Epidermal melanocyte (primary cell): ENCODE data around the gene SLC2A6.

ENCODE experiments used
- DNase-seq: peaks from one replicate; pipeline ENCODE4 v3.0.0; 2011; ENCODE audit warnings: low spot score; ENCODE audit not compliant: insufficient read length

Gene SLC2A6

DNA sequence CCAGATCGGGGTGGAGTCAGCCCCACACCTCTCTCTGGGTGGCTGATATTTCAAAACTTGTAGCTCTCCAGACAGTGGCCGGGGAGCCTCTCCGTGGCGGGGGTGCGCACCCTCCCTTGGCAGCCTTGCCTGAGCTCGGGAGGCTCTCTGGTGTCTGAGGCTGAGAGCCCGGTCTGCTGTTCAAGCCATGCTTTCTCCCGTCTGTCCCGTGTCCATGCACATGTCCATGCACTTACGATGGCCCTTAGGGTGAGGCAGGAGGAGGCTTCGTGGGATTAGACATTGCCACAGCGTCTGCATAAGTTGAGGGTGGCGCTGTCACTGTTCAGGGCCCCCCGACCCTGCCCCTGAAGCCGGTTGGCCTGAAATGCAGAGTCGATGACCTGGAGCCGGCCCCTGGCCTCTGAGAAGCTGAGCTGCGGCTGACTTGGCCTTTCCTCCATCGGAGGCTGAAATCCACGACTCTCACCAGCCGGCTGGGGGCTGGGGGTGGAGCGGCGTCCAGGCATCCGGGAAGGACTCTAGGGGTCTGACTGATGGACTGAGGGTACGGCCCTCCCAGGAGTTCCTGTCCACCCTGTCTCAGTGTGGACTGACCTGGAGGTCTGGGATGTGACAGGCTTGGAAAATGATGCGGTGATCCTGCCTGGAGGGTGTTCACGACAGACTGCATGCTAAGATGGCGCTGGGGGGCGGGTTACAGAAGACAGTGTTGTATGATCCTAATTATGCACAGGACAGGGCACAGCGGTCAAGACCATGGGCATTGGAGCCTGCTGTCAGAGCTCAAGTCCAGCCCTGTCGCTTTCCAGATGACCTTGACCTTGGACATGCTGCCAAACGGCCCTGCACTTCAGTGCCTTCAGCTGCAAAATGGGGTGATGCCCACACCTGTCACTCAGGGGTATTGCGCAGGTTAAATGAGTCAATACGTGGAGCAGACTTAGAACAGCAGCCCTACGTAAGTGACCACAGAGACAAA, 18.3 kb upstream of the SLC2A6 start:
- DNase-seq, result no peak

DNA sequence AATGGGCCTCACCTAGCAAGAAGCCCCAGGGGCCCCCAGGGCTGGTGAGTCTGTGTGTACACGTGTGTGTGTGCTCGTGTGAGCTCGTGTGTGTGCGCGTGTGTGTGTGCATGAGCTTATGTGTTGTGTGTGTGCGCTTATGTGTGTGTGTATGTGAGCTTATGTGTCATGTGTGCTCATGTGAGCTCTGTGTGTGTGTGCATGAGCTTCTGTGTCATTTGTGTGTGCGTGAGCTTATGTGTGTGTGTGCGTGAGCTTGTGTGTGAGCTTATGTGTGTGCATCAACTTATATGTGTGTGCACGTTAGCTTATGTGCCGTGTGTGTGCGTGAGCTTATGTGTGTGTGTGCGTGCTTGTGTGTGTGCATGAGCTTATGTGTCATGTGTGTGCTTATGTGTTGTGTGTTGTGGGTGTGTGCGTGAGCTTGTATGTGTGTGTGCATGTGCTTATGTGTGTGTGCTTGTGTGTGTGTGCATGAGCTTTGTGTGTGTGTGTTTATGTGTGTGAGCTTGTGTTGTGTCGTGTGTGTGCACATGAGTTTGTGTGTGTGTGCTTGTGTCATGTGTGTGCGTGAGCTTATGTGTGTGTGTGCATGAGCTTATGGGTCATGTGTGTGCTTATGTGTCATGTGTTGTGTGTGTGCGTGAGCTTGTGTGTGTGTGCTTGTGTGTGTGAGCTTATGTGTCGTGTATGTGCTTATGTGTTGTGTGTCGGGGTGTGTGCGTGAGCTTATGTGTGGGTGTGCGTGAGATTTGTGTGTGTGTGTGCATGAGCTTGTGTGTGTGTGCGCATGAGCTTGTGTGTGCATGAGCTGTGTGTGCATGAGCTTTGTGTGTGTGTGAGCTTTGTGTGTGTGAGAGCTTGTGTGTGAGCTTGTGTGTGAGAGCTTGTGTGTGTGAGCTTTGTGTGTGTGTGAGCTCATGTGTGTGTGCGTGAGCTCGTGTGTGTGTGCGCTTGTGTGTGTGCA, 16.7 kb upstream of the SLC2A6 start:
- DNase-seq, result no peak

DNA sequence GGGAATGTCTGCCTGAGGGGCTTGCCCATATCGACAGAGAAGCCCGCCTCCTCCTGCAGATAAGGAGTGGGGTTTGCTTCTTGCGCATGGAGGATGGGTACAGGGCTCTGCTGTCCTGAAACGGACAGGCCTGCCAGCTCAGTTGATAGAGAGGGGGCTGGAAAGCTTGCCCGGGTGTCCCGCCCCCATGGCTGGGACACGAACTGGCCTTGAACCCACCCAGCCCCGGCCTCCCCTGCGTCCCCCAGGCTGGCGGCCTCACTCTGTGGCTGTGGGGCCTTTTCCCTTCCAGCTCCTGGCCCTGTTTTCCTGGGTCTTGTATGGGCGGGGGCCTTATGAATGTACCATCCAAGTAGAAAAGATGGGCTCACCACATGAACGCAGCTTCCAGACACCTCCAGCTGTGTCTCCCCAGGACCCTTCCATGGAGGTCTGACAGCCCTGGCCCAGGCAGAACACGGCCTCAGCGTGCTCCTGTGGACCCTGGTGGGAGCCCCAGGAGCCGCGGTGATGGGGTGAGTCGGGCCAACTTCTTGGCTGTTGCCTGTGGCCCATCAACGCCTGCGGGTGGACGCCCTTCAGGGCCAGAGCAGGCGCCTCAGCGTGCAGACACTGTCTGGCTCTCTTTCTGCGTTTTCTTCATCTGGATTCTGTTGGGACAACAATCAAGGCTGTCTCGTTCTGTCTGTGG, 15.9 kb upstream of the SLC2A6 start:
- DNase-seq, result no peak

DNA sequence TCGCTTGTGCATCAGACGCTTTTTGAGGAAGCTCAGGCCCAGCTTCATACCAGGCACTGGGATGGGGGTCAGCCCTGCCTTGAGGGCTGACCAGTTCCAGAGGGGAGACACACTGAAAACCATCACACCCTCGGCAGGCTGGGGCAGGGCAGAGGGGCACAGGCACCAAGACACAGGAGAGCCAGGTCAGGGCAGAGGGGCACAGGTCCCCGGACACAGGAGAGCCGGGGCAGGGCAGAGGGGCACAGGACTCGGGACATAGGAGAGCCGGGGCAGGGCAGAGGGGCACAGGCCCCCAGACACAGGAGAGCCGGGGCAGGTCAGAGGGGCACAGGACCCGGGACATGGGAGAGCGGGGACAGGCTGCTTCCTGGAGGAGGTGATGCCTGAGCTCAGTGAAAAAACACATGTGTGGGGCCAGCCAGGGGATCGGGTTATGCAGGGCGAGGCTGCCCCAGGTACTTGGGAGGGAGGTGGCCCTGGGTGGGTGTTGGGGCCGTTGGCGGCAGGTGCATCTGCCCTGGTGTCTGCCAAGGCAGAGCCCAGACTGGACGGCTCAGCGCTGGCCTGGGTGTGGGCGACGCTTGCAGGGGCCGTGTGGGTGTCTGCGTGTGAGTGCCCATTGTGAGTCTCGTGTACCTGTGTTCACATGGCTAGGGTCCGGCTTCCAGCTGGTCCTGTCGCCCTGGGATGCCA, 15.1 kb upstream of the SLC2A6 start:
- no peak for DNase-seq

DNA sequence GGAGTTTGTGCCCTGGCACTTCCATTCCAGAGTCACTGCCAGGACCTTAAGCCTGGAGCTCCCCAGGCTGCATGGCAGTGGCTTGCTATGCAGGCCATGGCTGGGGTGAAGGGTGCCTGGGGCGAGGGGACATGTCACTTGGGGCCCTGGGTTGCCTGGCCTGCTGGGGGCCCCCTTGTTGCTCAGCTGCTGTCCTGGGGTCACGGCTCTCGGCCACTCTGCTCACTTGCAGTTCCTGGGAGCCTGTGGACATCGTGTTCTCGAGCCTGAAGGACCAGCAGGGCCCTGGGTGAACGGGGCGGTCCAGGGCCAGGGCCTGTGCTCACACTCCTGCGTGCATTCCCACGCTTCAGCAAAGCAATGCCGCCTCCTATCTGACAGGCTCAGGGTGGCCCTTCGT, 14.5 kb upstream of the SLC2A6 start:
- no peak for DNase-seq

DNA sequence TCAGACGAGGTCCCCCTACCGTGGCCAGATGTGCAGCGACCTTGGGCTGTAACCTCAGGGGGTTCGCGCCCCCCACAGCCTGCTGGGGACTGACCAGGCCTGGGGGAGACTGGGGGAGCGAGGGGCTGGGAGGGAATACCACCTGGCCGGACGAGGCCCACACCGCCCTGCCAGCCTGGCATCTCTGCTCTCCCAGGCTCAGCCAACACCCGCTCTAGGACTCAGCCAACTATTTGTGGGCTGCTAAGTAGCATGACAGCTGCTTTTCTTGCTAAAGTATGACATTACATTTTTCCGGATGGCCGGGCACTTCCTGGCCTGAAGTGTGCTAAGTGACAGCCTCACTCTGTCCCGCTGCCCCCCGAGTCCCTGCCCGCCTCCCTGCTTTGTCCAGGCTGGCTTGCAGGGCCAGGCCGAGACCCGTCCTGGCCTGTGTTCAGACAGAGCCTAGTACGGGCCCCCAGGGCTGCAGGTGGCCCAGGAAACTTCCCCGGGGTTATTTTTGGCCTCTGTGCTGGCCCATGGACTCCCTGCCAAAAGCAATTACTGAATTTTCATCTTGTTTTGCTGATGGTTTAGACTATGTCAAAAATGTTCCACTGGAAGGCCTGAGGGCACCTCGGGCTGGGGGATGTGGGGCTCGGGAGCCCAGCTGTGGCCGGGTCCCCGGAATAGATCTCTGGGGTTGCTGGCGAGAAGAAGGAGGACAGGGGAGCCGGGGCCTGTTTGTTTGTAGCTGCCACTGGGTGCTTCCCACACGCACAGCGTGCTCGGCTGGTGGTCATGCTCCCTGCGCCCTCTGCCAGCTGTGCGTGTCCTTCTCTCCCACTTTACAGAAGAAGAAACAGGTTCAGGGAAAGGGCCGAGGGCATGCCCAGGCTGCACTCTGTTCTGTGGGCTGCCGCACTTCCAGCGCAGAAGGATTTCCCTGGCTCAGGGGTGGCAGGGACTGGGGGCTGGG, 13.4 kb upstream of the SLC2A6 start:
- no peak for DNase-seq

DNA sequence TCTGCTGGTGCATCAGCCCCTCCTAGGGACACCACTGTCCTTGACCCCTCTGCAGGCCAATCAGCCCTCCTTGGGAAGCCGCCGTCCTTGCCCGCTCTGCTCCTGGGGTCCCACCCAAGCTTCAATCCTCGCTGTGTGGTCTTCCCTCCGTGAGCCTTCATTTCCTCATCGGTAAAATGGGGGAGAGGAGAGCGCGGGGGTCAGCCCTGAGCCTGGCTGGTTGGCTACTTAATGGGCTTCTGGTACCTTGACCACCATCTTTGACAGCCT, 12.7 kb upstream of the SLC2A6 start:
- no peak for DNase-seq

DNA sequence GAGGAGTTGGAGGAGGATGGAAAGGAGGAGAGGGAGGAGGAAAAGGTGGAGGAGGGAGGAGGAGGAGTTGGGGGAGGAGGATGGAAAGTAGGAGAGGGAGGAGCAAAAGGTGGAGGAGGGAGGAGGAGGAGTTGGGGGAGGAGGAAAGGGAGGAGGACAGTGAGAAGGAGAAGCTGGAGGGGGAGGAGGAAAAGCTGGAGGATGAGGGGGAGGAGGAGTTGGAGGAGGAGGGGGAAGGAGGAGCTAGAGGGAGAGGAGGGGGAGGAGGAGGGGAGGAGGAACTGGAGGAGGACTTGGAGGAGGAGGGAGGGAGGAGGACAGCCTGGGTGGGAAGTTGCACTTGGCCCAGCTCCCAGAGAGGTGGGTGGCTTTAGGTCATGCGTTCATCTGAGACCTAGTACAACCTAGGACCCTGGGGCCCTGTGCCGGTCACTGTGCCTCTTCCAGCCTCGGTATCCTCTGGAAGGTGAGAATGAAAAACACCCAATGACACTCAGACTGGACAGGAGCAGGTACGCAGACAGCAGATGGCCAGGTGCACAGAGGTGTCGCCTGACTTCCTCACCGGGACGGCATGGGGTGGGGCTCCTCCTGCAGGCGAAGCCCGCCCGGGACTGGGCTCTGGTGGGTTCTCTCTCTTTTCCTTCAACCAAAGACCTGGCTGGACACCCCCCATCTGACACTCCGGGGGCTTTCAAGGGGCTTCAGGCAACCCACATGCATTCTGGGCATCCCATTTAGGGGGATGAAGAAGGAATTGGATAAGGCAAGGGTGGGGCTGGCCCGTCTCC, 12.2 kb upstream of the SLC2A6 start:
- no peak for DNase-seq

DNA sequence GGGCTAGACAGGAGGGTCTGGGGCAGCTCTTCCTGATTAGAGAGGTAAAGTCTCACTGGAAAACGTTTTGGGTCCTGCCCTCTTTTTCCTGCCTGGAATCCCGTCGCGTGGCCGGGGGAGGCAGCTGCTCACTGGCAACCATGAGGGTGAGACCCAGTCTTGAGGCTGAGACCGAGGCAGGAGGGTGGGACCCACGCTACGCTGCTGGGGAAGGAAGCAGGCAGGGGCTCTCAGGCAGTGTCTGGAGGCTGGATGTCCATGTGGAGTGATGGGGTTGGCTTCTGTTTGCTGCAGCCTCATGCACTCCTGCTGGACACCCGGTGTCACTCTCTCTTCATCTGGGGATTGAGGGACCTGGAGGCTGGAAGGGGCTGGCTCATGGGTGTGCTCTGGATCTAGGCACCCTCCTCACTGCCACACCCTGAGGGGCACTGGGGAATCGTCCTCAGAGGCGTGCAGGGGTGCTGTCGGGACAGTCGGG, 11.3 kb upstream of the SLC2A6 start:
- no peak for DNase-seq

DNA sequence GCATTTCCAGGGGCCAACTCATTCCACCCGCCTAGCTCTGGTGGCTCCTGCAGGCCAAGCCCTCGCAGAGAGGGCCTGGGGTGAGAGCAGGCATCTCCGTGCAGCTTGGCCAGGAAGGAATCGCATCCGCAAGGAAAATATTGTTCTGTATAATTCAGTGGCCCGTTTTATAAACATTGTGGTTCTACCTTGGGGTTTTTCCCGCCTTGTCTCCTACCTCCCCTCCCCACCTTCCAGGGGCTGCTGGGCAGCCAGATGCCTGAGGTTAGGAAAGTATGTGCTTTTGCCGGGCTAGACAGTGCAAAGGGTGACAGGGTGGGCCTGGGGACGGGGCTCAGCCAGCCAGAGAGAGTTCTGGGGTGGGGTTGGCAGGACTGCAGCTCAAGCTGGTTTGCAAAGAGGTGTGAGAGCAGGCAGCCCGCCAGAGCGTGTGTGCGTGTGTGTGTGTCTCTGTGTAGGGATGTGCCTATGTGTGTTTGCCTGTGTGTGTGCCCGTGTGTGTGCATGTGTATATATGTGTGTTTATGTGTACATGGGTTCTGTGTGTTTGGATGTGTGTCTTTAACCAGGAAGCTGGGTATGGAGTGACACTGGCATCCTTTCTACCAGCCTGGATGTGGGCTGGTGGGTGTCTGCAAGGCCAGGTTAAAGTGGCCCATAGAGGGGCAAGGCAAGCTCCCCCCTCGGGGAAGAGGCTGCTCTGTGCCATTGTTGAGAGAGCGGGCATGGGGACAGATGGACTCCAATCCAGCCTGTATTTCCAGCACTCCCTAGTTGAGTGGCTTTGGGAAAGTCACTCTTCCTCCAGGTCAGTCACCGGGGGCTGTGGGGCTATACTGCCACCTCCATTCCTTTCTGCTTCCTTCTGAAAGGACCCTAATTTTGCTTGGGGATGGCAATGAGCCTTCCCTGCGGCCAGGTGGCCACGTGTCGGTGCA, 10.6 kb upstream of the SLC2A6 start:
- no peak for DNase-seq

DNA sequence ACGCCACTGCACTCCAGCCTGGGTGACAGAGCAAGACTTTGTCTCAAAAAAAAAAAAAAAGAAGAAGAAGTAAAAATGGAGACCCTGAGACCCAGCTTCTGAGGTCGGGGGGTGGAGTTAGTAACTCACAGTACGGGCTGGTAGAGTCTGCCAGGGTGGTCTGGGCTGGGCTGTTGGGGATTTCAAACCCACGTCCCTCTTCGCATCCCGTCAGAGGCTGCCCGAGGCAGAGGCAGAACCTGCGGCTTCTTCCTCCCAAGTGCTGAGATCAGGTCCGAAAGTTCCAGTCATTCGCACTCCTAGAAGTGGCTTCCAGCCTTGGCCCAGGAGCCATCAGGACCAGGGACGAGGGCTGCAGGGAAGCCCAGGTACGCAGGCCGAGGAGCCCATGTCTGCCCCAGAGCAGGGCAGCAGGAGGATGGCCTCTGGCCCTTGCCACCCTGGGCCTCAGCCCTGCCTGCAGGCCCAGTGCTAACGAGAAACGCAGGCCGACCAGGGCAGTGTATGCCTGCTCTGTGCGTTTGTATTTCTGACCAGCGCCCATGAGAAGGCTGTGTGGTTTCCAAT, 9.9 kb upstream of the SLC2A6 start:
- no peak for DNase-seq

DNA sequence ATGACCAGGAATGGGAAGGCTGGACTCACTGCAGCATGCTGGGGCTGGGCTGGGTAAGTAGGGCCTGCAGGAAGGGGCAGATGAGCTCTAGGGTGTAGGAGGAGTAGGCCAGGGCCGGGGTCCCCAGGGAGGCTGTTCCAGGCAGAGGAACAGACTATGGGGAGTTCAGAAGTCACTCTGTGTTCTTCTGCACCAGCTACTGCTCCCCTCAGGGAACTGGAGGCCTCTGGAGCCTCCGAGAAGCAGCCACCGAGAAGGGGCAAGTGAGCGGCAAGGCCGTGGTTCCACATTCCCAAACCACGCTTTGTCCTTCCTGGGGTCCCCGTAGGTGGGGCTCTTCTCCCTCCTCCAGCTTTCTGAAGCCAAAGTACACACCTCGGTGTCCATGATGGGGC, 8.4 kb upstream of the SLC2A6 start:
- DNase-seq, result no peak

DNA sequence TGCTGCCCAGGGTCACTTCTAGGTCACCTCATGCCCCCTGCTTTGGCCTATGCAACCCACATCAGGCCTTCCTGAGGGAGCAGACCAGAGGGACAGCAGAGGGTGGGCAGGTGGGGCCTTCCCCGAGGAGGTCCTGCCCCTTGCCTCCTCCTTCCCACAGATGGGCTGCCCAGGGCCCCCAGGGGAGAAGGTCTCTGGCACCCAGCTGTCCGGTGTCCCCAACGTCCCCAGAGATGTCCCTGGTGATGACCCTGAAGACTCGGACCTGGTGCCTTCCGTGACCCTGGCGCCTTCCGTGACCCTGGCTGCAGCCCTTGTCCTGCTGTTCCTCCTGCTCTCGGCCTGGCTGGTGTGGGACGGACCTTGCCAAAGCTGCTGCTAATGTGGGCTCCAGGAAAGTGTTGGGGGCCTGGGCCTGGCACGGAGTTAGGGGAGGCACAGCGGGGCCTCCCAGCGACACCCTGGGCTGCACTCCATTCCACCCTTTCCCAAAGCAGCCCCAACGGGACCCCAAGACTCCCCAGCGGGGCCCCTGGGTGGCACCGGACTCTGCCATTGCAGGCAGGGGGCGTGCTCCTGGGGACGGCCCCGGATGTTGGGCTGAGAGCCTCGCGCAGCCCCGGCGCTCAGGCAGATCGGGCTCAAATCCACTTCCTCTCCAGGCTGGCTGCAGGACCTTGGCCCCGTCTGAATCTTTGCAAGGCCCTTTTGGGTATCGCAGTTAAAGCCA, 6.8 kb upstream of the SLC2A6 start:
- DNase-seq, result no peak

DNA sequence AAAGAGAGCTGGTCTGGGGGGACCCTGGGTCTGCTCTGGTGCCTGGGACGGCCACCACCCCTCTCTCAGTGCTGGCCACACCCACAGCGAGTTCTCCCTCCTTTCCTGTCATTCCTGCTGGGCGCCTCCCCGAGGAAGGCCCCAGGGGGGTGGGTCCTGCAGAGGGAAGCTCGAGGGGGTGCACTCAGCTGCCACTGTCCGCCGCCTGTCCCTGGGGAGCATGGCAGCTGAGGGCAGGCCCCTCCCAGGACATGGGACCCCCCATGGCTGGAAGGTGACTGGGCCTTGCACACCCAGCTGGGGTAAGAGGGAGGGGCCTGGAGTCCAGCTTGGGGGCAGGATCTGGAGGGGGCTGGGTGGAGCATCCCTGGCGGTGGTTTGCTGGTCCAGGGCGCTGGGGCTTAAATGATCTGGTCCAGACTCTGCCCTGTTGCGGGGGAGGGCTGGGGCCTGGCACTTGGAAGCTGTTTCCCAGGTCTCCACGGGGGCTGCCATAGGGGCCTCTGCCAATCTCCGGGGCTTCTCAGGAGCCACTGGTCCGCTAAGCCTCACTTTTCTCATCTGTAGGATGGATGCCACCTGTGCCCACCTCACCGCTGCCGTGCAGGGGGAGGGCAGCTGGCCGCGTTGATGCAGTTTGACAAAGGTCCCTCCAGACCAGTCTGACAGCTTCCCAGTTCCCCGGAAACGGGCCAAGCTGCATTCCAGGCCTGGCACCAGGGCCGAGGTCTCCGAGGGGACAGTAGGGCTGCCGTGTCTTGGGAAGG, 6.0 kb upstream of the SLC2A6 start:
- no peak for DNase-seq

DNA sequence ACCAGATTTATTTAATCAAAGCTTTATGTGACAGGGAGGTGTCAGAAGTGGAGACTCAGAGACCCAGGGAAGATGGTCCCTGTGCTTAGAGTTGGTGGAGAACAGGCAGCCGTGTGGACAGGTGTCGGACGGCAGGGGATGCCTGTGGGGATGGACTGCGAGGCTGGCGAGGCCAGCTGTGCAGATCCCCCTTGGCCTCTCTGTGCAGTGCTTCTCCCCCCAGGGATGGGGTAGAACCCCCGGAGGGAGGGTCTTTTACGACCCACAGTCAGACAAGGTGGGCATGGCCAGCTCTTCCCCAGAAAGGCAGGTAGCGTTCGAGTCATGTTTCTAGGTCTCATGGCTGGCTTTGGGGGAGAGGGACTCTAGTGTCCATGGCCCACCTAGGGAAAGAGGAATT, 4.7 kb upstream of the SLC2A6 start:
- no peak for DNase-seq
